Measurements from ENCODE around the gene IPO4.

- TF ChIP-seq SETDB1 (IDR thresholded peaks at IDR 0.05; ENCODE audit: insufficient read length, low read length) (no peak), CTCF (tag by site-specific recombination; IDR thresholded peaks at IDR 0.05) (no peak)
Measured at GRCh38 chr14:24137529-24138395, 50.9 kb downstream of the IPO4 start.
